H9 (cell line): ENCODE results near the gene RBM34. TPM values are rescaled to one million over a fixed set of nuclear protein-coding genes. Genes with fewer than 3 reads are reported as not detected.

Experiments
- DNase-seq: peaks from one replicate; pipeline ENCODE4 v3.0.0-alpha.2; 2017
- H2AFZ ChIP-seq: one replicate; pipeline ENCODE4 v1.6.1; 2013; ENCODE audit warnings: mild to moderate bottlenecking, low read length, control low read depth, moderate library complexity
- H2AK5ac ChIP-seq: 2 replicates; pipeline ENCODE4 v1.6.1; 2013; ENCODE audit warnings: low read length, control low read depth, mixed read lengths; ENCODE audit not compliant: insufficient read length
- H2BK120ac ChIP-seq: one replicate; pipeline ENCODE4 v1.6.1; 2013; ENCODE audit warnings: low read depth, mild to moderate bottlenecking, low read length, control low read depth, inconsistent platforms; ENCODE audit not compliant: poor library complexity, severe bottlenecking
- H2BK12ac ChIP-seq: 2 replicates; pipeline ENCODE4 v1.6.1; 2013; ENCODE audit warnings: low read length, control low read depth, mixed read lengths, low read depth; ENCODE audit not compliant: insufficient read length
- H2BK15ac ChIP-seq: 2 replicates; pipeline ENCODE4 v1.6.1; 2013; ENCODE audit warnings: low read depth, low read length, control low read depth
- H2BK20ac ChIP-seq: one replicate; pipeline ENCODE4 v1.6.1; 2013; ENCODE audit warnings: low read depth, mild to moderate bottlenecking, low read length, control low read depth, inconsistent platforms; ENCODE audit not compliant: poor library complexity, severe bottlenecking
- H2BK5ac ChIP-seq: 2 replicates; pipeline ENCODE4 v1.6.1; 2013; ENCODE audit warnings: low read length, control low read depth, mixed read lengths; ENCODE audit not compliant: insufficient read length
- H3K14ac ChIP-seq: 2 replicates; pipeline ENCODE4 v1.6.1; 2013; ENCODE audit warnings: low read length, control low read depth; ENCODE audit not compliant: insufficient read depth
- H3K18ac ChIP-seq: 2 replicates; pipeline ENCODE4 v1.6.1; 2013; ENCODE audit warnings: low read depth, mild to moderate bottlenecking, mixed read lengths, low read length, control low read depth; ENCODE audit not compliant: insufficient read length
- H3K23ac ChIP-seq: 2 replicates; pipeline ENCODE4 v1.6.1; 2013; ENCODE audit warnings: low read length, control low read depth, mixed read lengths, low read depth; ENCODE audit not compliant: insufficient read length
- H3K23me2 ChIP-seq: 2 replicates; pipeline ENCODE4 v1.6.1; 2013; ENCODE audit warnings: low read depth, mild to moderate bottlenecking, mixed read lengths, low read length, control low read depth; ENCODE audit not compliant: insufficient read length, poor library complexity, severe bottlenecking
- H3K27ac ChIP-seq: 2 replicates; pipeline ENCODE4 v1.5.1; 2013; ENCODE audit warnings: low read length, control low read depth, mixed read lengths, low read depth; ENCODE audit not compliant: insufficient read length
- H3K27me3 ChIP-seq: 2 replicates; pipeline ENCODE4 v1.6.1; 2013; ENCODE audit warnings: low read length, control low read depth, inconsistent platforms; ENCODE audit not compliant: insufficient read depth
- H3K4ac ChIP-seq: 2 replicates; pipeline ENCODE4 v1.6.1; 2013; ENCODE audit warnings: low read depth, mild to moderate bottlenecking, control low read depth, inconsistent platforms, low read length, moderate library complexity
- H3K4me1 ChIP-seq: 2 replicates; pipeline ENCODE4 v1.6.1; 2013; ENCODE audit warnings: low read length, control low read depth, inconsistent platforms; ENCODE audit not compliant: insufficient read depth
- H3K4me2 ChIP-seq: 2 replicates; pipeline ENCODE4 v1.6.1; 2013; ENCODE audit warnings: low read length, control low read depth, mixed read lengths; ENCODE audit not compliant: insufficient read length, insufficient read depth
- H3K56ac ChIP-seq: 2 replicates; pipeline ENCODE4 v1.6.1; 2013; ENCODE audit warnings: low read depth, mild to moderate bottlenecking, mixed read lengths, low read length, control low read depth; ENCODE audit not compliant: insufficient read length
- H3K79me1 ChIP-seq: 2 replicates; pipeline ENCODE4 v1.6.1; 2013; ENCODE audit warnings: low read depth, mild to moderate bottlenecking, moderate library complexity, low read length, control low read depth, inconsistent platforms; ENCODE audit not compliant: insufficient read depth, poor library complexity, severe bottlenecking
- H3K79me2 ChIP-seq: 2 replicates; pipeline ENCODE4 v1.6.1; 2013; ENCODE audit warnings: low read length, control low read depth, inconsistent platforms; ENCODE audit not compliant: insufficient read depth
- H3K9ac ChIP-seq: 2 replicates; pipeline ENCODE4 v1.6.1; 2013; ENCODE audit warnings: low read length, control low read depth, mixed read lengths; ENCODE audit not compliant: insufficient read length; ENCODE audit errors: extremely low read depth
- H3K9me3 ChIP-seq: one replicate; pipeline ENCODE4 v1.6.1; 2013; ENCODE audit warnings: low read depth, low read length, inconsistent platforms; ENCODE audit not compliant: control insufficient read depth
- H3T11ph ChIP-seq: one replicate; pipeline ENCODE4 v1.6.1; 2013; ENCODE audit warnings: mild to moderate bottlenecking, low read length, control low read depth, inconsistent platforms
- H4K20me1 ChIP-seq: one replicate; pipeline ENCODE4 v1.6.1; 2013; ENCODE audit not compliant: control insufficient read depth, insufficient read length, insufficient read depth
- H4K5ac ChIP-seq: 2 replicates; pipeline ENCODE4 v1.6.1; 2013; ENCODE audit warnings: low read depth, mild to moderate bottlenecking, mixed read lengths, low read length, control low read depth; ENCODE audit not compliant: insufficient read length
- H4K8ac ChIP-seq: replicated peaks from 2 replicates; pipeline ENCODE4 v1.6.1; 2013; ENCODE audit warnings: low read length, control low read depth, mixed read lengths, low read depth; ENCODE audit not compliant: insufficient read length
- H4K91ac ChIP-seq: 2 replicates; pipeline ENCODE4 v1.6.1; 2013; ENCODE audit warnings: low read depth, mild to moderate bottlenecking, moderate library complexity, mixed read lengths, low read length, control low read depth; ENCODE audit not compliant: insufficient read length
- H3K27ac Mint-ChIP-seq, 3 experiments: 2 replicates in 2 of 3; 3 replicates in 1 of 3; pipeline ENCODE4 v1.8.0; 2020 to 2021; ENCODE audit warnings: mixed read lengths in 3 of 3, mild to moderate bottlenecking in 1 of 3, moderate library complexity in 1 of 3
- H3K27me3 Mint-ChIP-seq: 2 replicates; pipeline ENCODE4 v1.8.0; 2021; ENCODE audit warnings: low read depth, mild to moderate bottlenecking, moderate library complexity, mixed read lengths
- H3K36me3 Mint-ChIP-seq, 3 experiments: 2 replicates in 2 of 3; 3 replicates in 1 of 3; pipeline ENCODE4 v1.8.0; 2020 to 2021; ENCODE audit warnings: low read depth in 3 of 3, mixed read lengths in 3 of 3; ENCODE audit not compliant: insufficient read depth in 1 of 3
- H3K4me1 Mint-ChIP-seq, 2 experiments: 2 replicates each; pipeline ENCODE4 v1.8.0; 2020; ENCODE audit warnings: mixed read lengths in 2 of 2
- H3K4me3 Mint-ChIP-seq, 2 experiments: 2 replicates in 1 of 2; 3 replicates in 1 of 2; pipeline ENCODE4 v1.8.0; 2020 to 2021; ENCODE audit warnings: mild to moderate bottlenecking in 2 of 2, mixed read lengths in 2 of 2, moderate library complexity in 1 of 2
- H3K9me3 Mint-ChIP-seq, 2 experiments: 2 replicates in 1 of 2; 3 replicates in 1 of 2; pipeline ENCODE4 v1.8.0; 2020; ENCODE audit warnings: mild to moderate bottlenecking in 2 of 2, mixed read lengths in 2 of 2, moderate library complexity in 1 of 2
- WGBS: extraction: QIAGEN DNeasy Blood & Tissue Kit; methylation state at CpG from one replicate; pipeline ENCODE4 v1.1.7; 2013; ENCODE audit warnings: missing lambda C conversion rate, low lambda C conversion rate, mixed read lengths; ENCODE audit not compliant: insufficient read length; ENCODE audit errors: extremely low coverage; 5-methylcytosine and 5-hydroxymethylcytosine counted together
- total RNA-seq: library from RNA; stranded (reverse); gene quantifications from 2 replicates; pipeline ENCODE4 v1.2.1, GENCODE V29; 2021
- TF ChIP-seq, protein P1 (sequence below): fragments of 200-600 bp; sonication (generic); conservative IDR thresholded peaks from 3 replicates; pipeline ENCODE4 v1.8.0; 2021; ENCODE audit warnings: antibody characterized with exemption, mild to moderate bottlenecking

The RBM34 gene
- total RNA-seq, 1 experiment from 2014 or later: 121 TPM

DNA sequence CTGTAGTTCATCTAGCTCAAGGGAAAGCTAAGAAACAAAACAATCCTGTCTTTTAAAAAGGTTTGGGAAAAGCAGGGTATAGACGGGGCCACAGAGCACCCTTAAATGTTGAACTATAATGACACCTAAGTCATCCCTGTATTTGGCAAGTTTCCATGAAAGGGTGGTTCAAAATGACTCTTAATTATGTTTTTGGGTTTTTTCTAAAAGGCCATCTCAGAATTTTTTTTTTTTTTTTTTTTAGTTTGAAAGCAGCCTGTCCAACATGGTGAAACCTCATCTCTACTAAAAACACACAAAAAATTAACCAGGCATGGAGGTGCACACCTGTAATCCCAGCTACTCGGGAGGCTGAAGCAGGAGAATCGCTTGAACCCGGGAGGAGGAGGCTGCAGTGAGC lies 54.6 kb downstream of the RBM34 start:
- no peaks in the 10 kb centered on the region for H3K79me2 ChIP-seq
- H3K27ac ChIP-seq: no peak overlapping the region
- no peak overlapping the region for H2BK15ac ChIP-seq
- no peak overlapping the region for H3K9ac ChIP-seq
- no peak overlapping the region for H2BK120ac ChIP-seq
- no peak overlapping the region for H3K14ac ChIP-seq
- Mint-ChIP-seq H3K4me1 (peaks cover 13 to 16% of the 10 kb centered on the region in 2 experiments), H3K27me3 (peaks cover 7% of the 10 kb centered on the region), H3K27ac (no peak overlapping the region), H3K36me3 (peaks cover 30 to 43% (median 38%) of the 10 kb centered on the region in 3 experiments), H3K4me3 (no peak overlapping the region), H3K9me3 (no peaks in the 10 kb centered on the region)
- no peak overlapping the region for H2BK20ac ChIP-seq
- H4K91ac ChIP-seq: no peak overlapping the region
- no peaks in the 10 kb centered on the region for H3K27me3 ChIP-seq
- no peak overlapping the region for H3K23ac ChIP-seq
- TF ChIP-seq, protein P1, sequence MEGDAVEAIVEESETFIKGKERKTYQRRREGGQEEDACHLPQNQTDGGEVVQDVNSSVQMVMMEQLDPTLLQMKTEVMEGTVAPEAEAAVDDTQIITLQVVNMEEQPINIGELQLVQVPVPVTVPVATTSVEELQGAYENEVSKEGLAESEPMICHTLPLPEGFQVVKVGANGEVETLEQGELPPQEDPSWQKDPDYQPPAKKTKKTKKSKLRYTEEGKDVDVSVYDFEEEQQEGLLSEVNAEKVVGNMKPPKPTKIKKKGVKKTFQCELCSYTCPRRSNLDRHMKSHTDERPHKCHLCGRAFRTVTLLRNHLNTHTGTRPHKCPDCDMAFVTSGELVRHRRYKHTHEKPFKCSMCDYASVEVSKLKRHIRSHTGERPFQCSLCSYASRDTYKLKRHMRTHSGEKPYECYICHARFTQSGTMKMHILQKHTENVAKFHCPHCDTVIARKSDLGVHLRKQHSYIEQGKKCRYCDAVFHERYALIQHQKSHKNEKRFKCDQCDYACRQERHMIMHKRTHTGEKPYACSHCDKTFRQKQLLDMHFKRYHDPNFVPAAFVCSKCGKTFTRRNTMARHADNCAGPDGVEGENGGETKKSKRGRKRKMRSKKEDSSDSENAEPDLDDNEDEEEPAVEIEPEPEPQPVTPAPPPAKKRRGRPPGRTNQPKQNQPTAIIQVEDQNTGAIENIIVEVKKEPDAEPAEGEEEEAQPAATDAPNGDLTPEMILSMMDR: no peak
- H3K18ac ChIP-seq: no peak overlapping the region
- no peaks in the 10 kb centered on the region for H3K9me3 ChIP-seq
- H4K8ac ChIP-seq: no peak overlapping the region
- no peaks in the 10 kb centered on the region for H4K20me1 ChIP-seq
- no peak overlapping the region for H3T11ph ChIP-seq
- H2AK5ac ChIP-seq: no peak overlapping the region
- H3K4me1 ChIP-seq: no peaks in the 10 kb centered on the region
- WGBS: no CpG with 5 or more reads among the region's 4 CpGs
- H2BK12ac ChIP-seq: no peak overlapping the region
- DNase-seq: no peak
- H3K4ac ChIP-seq: no peak overlapping the region
- H3K23me2 ChIP-seq: no peaks in the 10 kb centered on the region
- H4K5ac ChIP-seq: no peak overlapping the region
- H2AFZ ChIP-seq: no peak overlapping the region
- H3K79me1 ChIP-seq: no peaks in the 10 kb centered on the region
- H3K56ac ChIP-seq: no peak overlapping the region
- H2BK5ac ChIP-seq: no peak overlapping the region
- H3K4me2 ChIP-seq: no peak overlapping the region
